WTC11 (cell line): Measurements from ENCODE around the gene JAZF1. TPM values are rescaled to one million over a fixed set of nuclear protein-coding genes. Genes with fewer than 3 reads are reported as not detected.

ENCODE experiments used
- ATAC-seq: fragments of 200-7000 bp; cut with Tn5 transposase; 2 replicates; pipeline ENCODE4 v1.10.0; 2021; ENCODE audit warnings: mild to moderate bottlenecking, moderate library complexity
- CTCF ChIA-PET: fragments of 300-600 bp; sonication (Branson Sonifier 250); formaldehyde crosslinking; loops from one replicate; lab custom pipeline; 2021; ENCODE audit warnings: antibody characterized with exemption; lab: Charles Lee
- POLR2A ChIA-PET: fragments of 350-600 bp; sonication (Branson Sonifier 250); formaldehyde crosslinking; loops from one replicate; lab custom pipeline; 2021; ENCODE audit warnings: antibody characterized with exemption; lab: Charles Lee
- DNase-seq: peaks from one replicate; pipeline ENCODE4 v3.0.0; 2021; ENCODE audit warnings: low spot score
- H3K27ac Mint-ChIP-seq: 2 replicates; pipeline ENCODE4 v1.8.0; 2021; ENCODE audit warnings: mixed read lengths
- H3K27me3 Mint-ChIP-seq: 2 replicates; pipeline ENCODE4 v1.8.0; 2021; ENCODE audit warnings: low read depth, mild to moderate bottlenecking, moderate library complexity, mixed read lengths
- H3K36me3 Mint-ChIP-seq: 2 replicates; pipeline ENCODE4 v1.8.0; 2021; ENCODE audit warnings: mixed read lengths
- H3K4me1 Mint-ChIP-seq: 2 replicates; pipeline ENCODE4 v1.8.0; 2022; ENCODE audit warnings: mixed read lengths
- H3K4me3 Mint-ChIP-seq: 2 replicates; pipeline ENCODE4 v1.8.0; 2021; ENCODE audit warnings: mild to moderate bottlenecking, moderate library complexity, mixed read lengths
- H3K9me3 Mint-ChIP-seq: 2 replicates; pipeline ENCODE4 v1.8.0; 2021; ENCODE audit warnings: mixed read lengths
- GABPB1 ChIP-seq: sonication (generic); formaldehyde crosslinking; IDR thresholded peaks from 2 replicates; pipeline ENCODE4 v1.8.1; 2023; ENCODE audit warnings: mild to moderate bottlenecking, missing genetic modification reagents
- MYBL2 ChIP-seq: sonication (generic); formaldehyde crosslinking; IDR thresholded peaks from 2 replicates; pipeline ENCODE4 v1.8.1; 2023; ENCODE audit warnings: mild to moderate bottlenecking, moderate library complexity, missing genetic modification reagents
- NFE2L1 ChIP-seq: sonication (generic); formaldehyde crosslinking; IDR thresholded peaks from 2 replicates; pipeline ENCODE4 v1.8.1; 2023; ENCODE audit warnings: missing genetic modification reagents
- USF2 ChIP-seq: sonication (generic); formaldehyde crosslinking; IDR thresholded peaks from 2 replicates; pipeline ENCODE4 v1.8.1; 2023; ENCODE audit warnings: mild to moderate bottlenecking, missing genetic modification reagents, moderate library complexity
- ZNF396 ChIP-seq: fragments of 250-450 bp; sonication (Bioruptor Pico); IDR thresholded peaks from 2 replicates; pipeline ENCODE4 v1.8.0; 2021; ENCODE audit warnings: mild to moderate bottlenecking, moderate library complexity, borderline replicate concordance
- ZNF512 ChIP-seq: sonication (generic); formaldehyde crosslinking; IDR thresholded peaks from 2 replicates; pipeline ENCODE4 v1.8.1; 2022; ENCODE audit warnings: missing genetic modification reagents, borderline replicate concordance
- ZSCAN18 ChIP-seq: fragments of 250-450 bp; sonication (Bioruptor Pico); IDR thresholded peaks from 2 replicates; pipeline ENCODE4 v2.1.2; 2022; ENCODE audit warnings: mild to moderate bottlenecking, moderate library complexity
- total RNA-seq: library from RNA; stranded (reverse); gene quantifications from 3 replicates; pipeline ENCODE4 v1.2.3, GENCODE V29; 2021
- TF ChIP-seq, protein P1 (sequence below): sonication (generic); formaldehyde crosslinking; IDR thresholded peaks from 2 replicates; pipeline ENCODE4 v1.8.1; 2023; ENCODE audit warnings: mild to moderate bottlenecking, moderate library complexity, missing genetic modification reagents
- TF ChIP-seq, protein P2 (sequence below): fragments of 250-450 bp; sonication (Bioruptor Pico); conservative IDR thresholded peaks from 2 replicates; pipeline ENCODE4 v1.9.0; 2021; ENCODE audit warnings: mild to moderate bottlenecking

JAZF1 gene
- total RNA-seq, 1 experiment from 2014 or later, result 19.0 TPM

DNA sequence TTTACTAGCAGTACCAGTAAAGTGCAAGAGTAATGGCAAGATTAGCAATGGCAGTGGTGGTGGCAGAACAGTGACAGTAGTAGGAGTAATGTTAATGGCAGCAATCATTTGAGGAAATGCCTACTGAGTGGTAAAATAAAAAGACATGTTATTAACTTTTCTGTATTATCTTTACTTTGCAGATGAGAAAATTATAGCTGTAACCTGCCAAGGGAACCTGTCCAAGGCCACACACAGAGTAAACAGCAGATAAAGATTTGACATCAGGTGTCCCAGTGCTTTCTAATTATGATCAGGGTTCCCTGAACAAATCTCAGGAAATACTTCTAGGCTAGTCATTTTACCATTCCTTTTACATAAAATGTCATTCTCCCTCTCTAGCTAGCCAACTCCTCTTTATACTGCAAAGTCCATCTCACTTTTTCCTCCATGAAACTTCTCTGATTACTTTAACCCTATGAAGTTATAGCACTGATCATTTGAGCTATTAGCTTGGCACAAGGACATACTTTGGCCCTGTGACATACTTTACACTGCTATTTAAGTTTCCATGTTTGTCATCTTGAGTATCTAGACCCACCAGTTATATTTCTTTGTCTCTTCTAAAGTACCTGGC is 221.6 kb downstream of the JAZF1 start (continued):
- TF ChIP-seq, protein P1, sequence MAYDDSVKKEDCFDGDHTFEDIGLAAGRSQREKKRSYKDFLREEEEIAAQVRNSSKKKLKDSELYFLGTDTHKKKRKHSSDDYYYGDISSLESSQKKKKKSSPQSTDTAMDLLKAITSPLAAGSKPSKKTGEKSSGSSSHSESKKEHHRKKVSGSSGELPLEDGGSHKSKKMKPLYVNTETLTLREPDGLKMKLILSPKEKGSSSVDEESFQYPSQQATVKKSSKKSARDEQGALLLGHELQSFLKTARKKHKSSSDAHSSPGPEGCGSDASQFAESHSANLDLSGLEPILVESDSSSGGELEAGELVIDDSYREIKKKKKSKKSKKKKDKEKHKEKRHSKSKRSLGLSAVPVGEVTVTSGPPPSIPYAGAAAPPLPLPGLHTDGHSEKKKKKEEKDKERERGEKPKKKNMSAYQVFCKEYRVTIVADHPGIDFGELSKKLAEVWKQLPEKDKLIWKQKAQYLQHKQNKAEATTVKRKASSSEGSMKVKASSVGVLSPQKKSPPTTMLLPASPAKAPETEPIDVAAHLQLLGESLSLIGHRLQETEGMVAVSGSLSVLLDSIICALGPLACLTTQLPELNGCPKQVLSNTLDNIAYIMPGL (CRISPR knock-in tag), result no peak
- TF ChIP-seq MYBL2, result no peak
- no peak for TF ChIP-seq GABPB1
- no peak for TF ChIP-seq NFE2L1
- TF ChIP-seq, protein P2, sequence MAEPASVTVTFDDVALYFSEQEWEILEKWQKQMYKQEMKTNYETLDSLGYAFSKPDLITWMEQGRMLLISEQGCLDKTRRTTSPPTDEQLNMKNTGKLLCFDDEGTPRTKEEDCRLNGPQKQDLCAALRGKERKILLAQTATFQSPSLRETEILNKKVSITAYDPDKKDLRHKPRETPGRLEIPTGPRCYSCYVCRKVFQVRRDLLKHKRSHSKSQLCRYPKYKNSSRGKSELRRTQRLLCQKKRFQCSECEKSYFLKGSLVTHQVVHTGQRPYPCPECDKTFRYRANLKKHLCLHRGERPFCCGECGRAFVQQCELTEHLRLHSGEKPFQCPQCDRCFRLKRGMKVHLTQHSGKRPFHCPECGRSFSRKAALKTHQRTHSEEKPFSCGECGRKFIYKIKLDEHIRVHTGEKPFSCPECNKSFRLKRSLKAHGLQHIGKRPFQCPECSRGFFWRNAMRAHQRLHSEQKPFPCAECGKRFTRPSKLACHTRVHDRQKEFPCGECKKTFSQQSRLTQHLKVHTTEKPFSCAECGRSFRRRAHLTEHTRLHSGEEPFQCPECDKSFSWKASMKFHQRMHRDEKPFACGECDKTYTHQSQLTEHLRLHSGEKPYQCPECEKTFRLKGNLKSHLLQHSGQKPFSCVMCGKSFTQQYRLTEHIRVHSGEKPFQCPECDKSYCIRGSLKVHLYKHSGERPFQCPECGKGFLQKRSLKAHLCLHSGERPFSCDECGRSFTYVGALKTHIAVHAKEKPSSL (CRISPR knock-in tag), result no peak
- TF ChIP-seq ZNF396 (CRISPR knock-in tag), result no peak
- no peak for TF ChIP-seq ZNF512

- no peak for ATAC-seq
Measured at GRCh38 chr7:27955596-27955995, 225.0 kb downstream of the JAZF1 start.

More at GRCh38 chr7:27955596-27955995, 225.0 kb downstream of the JAZF1 start:
- H3K27ac Mint-ChIP-seq, result no peak overlapping the region
- no peaks in the 10 kb centered on the region for H3K9me3 Mint-ChIP-seq
- TF ChIP-seq USF2 (CRISPR knock-in tag), result no peak
- TF ChIP-seq, protein P1 (CRISPR knock-in tag), result no peak
- no peak for TF ChIP-seq ZSCAN18 (CRISPR knock-in tag)
- H3K36me3 Mint-ChIP-seq, result no peaks in the 10 kb centered on the region
- H3K4me3 Mint-ChIP-seq, result no peak overlapping the region
- no peaks in the 10 kb centered on the region for H3K27me3 Mint-ChIP-seq
- H3K4me1 Mint-ChIP-seq, result peaks cover 6% of the 10 kb centered on the region; the same call in 1 of the 2 replicates
- no peak for DNase-seq
- POLR2A ChIA-PET, result no interaction called here
- CTCF ChIA-PET, result no interaction called here
